ENCODE results near the gene SLC6A3.

SLC6A3 gene

GRCh38 chr5:1474183-1474839 lies 29.1 kb upstream of the SLC6A3 start:
- Histone ChIP-seq H3K9me2 (replicated peaks; ENCODE audit: low read depth, low read length) (no peaks in the 10 kb centered on the region), H3K4me1 (ENCODE audit: insufficient read depth, low read length, poor library complexity, severe bottlenecking) (no peaks in the 10 kb centered on the region), H3K36me3 (ENCODE audit: insufficient read depth, low read length) (peaks cover 61% of the 10 kb centered on the region; the same call in 1 of the 2 replicates), H3K4me2 (ENCODE audit: low read depth, low read length, poor library complexity, severe bottlenecking) (no peak overlapping the region), H4K20me1 (ENCODE audit: insufficient read depth, low read length, poor library complexity, severe bottlenecking) (no peaks in the 10 kb centered on the region), H2AFZ (ENCODE audit: low read length) (no peak overlapping the region), H3K4me3 (ENCODE audit: low read length, poor library complexity, severe bottlenecking) (no peak overlapping the region), H3F3A (ENCODE audit: low read depth) (no peaks in the 10 kb centered on the region), H3K27me3 (ENCODE audit: insufficient read depth, low read length, poor library complexity, severe bottlenecking) (no peaks in the 10 kb centered on the region), H3K9ac (ENCODE audit: low read depth, low read length, poor library complexity, severe bottlenecking) (no peak overlapping the region), H3K9me3 (ENCODE audit: insufficient read depth, low read depth, low read length) (no peaks in the 10 kb centered on the region), H3K79me2 (ENCODE audit: insufficient read depth, low read length) (no peaks in the 10 kb centered on the region)
- TF ChIP-seq EZH2phosphoT487 (IDR thresholded peaks at IDR 0.05; ENCODE audit: borderline replicate concordance) (no peak), CTCF (conservative IDR thresholded peaks at IDR 0.05; ENCODE audit: low read length) (no peak)

GRCh38 chr5:1473746-1474145 lies 28.5 kb upstream of the SLC6A3 start:
- H3K27me3 ChIP-seq (ENCODE audit: insufficient read depth, low read length, poor library complexity, severe bottlenecking) = no peaks in the 10 kb centered on the region
- no peaks in the 10 kb centered on the region for H3K9me2 ChIP-seq (replicated peaks; ENCODE audit: low read depth, low read length)
- no peaks in the 10 kb centered on the region for H3K9me3 ChIP-seq (ENCODE audit: insufficient read depth, low read depth, low read length)
- H3F3A ChIP-seq (ENCODE audit: low read depth) = no peaks in the 10 kb centered on the region
- H3K36me3 ChIP-seq (ENCODE audit: insufficient read depth, low read length) = peaks cover 56% of the 10 kb centered on the region; the same call in 1 of the 2 replicates
- H3K4me1 ChIP-seq (ENCODE audit: insufficient read depth, low read length, poor library complexity, severe bottlenecking) = no peaks in the 10 kb centered on the region
- H3K79me2 ChIP-seq (ENCODE audit: insufficient read depth, low read length) = no peaks in the 10 kb centered on the region
- H3K4me3 ChIP-seq (ENCODE audit: low read length, poor library complexity, severe bottlenecking) = no peak overlapping the region
- H4K20me1 ChIP-seq (ENCODE audit: insufficient read depth, low read length, poor library complexity, severe bottlenecking) = no peaks in the 10 kb centered on the region
- no peak overlapping the region for H3K9ac ChIP-seq (ENCODE audit: low read depth, low read length, poor library complexity, severe bottlenecking)
- no peak overlapping the region for H2AFZ ChIP-seq (ENCODE audit: low read length)
- no peak overlapping the region for H3K4me2 ChIP-seq (ENCODE audit: low read depth, low read length, poor library complexity, severe bottlenecking)
- TF ChIP-seq CTCF (conservative IDR thresholded peaks at IDR 0.05; ENCODE audit: low read length) (no peak), EZH2phosphoT487 (IDR thresholded peaks at IDR 0.05; ENCODE audit: borderline replicate concordance) (no peak)

GRCh38 chr5:1472964-1473628 lies 27.9 kb upstream of the SLC6A3 start:
- Histone ChIP-seq H3K4me1 (ENCODE audit: insufficient read depth, low read length, poor library complexity, severe bottlenecking) (no peaks in the 10 kb centered on the region), H2AFZ (ENCODE audit: low read length) (no peak overlapping the region), H3K4me3 (ENCODE audit: low read length, poor library complexity, severe bottlenecking) (no peak overlapping the region), H3K9ac (ENCODE audit: low read depth, low read length, poor library complexity, severe bottlenecking) (no peak overlapping the region), H4K20me1 (ENCODE audit: insufficient read depth, low read length, poor library complexity, severe bottlenecking) (no peaks in the 10 kb centered on the region), H3K4me2 (ENCODE audit: low read depth, low read length, poor library complexity, severe bottlenecking) (no peak overlapping the region), H3K9me2 (replicated peaks; ENCODE audit: low read depth, low read length) (no peaks in the 10 kb centered on the region), H3K79me2 (ENCODE audit: insufficient read depth, low read length) (no peaks in the 10 kb centered on the region), H3K36me3 (ENCODE audit: insufficient read depth, low read length) (peaks cover 49% of the 10 kb centered on the region; the same call in 1 of the 2 replicates), H3F3A (ENCODE audit: low read depth) (no peaks in the 10 kb centered on the region), H3K9me3 (ENCODE audit: insufficient read depth, low read depth, low read length) (no peaks in the 10 kb centered on the region), H3K27me3 (ENCODE audit: insufficient read depth, low read length, poor library complexity, severe bottlenecking) (no peaks in the 10 kb centered on the region)
- TF ChIP-seq CTCF (conservative IDR thresholded peaks at IDR 0.05; ENCODE audit: low read length) = no peak
- TF ChIP-seq EZH2phosphoT487 (IDR thresholded peaks at IDR 0.05; ENCODE audit: borderline replicate concordance) = no peak
